HFFc6 (cell line): ENCODE data around the gene COL23A1. TPM values are rescaled to one million over a fixed set of nuclear protein-coding genes. Genes with fewer than 3 reads are reported as not detected.
A peak's percentile ranks its signal among the peaks of the same experiment; 100 is the strongest.

Experiments used
- DNase-seq: peaks from one replicate; pipeline ENCODE4 v3.0.0-alpha.2; 2018
- H3K27ac Mint-ChIP-seq: 2 replicates; pipeline ENCODE4 v1.8.0; 2020; ENCODE audit warnings: mild to moderate bottlenecking, mixed read lengths
- H3K27me3 Mint-ChIP-seq: 2 replicates; pipeline ENCODE4 v1.8.0; 2021; ENCODE audit warnings: mild to moderate bottlenecking, moderate library complexity, mixed read lengths; ENCODE audit not compliant: insufficient read depth
- H3K36me3 Mint-ChIP-seq: 2 replicates; pipeline ENCODE4 v1.8.0; 2021; ENCODE audit warnings: low read depth, mixed read lengths
- H3K4me1 Mint-ChIP-seq: 2 replicates; pipeline ENCODE4 v1.8.0; 2020; ENCODE audit warnings: low read depth, mixed read lengths
- H3K4me3 Mint-ChIP-seq: 2 replicates; pipeline ENCODE4 v1.8.0; 2020; ENCODE audit warnings: mild to moderate bottlenecking, moderate library complexity, mixed read lengths
- H3K9me3 Mint-ChIP-seq: 2 replicates; pipeline ENCODE4 v1.8.0; 2020; ENCODE audit warnings: mild to moderate bottlenecking, mixed read lengths
- total RNA-seq, 6 experiments: library from RNA; stranded (reverse); fragmentation: NEBNext Ultra II Directional; extraction: Animal tissue kit (Norgen Biotek cat#: 25700); gene quantifications; 2 replicates in 1 of 6; 3 replicates in 5 of 6; pipeline ENCODE4 v1.2.3, GENCODE V29; 2021
- TF ChIP-seq, protein P1 (sequence below): fragments of 200-600 bp; sonication (generic); IDR thresholded peaks from 2 replicates; pipeline ENCODE4 v1.5.0; 2021; ENCODE audit warnings: antibody characterized with exemption, mild to moderate bottlenecking

Gene COL23A1
- total RNA-seq, 6 experiments from 2014 or later, result not detected

DNA sequence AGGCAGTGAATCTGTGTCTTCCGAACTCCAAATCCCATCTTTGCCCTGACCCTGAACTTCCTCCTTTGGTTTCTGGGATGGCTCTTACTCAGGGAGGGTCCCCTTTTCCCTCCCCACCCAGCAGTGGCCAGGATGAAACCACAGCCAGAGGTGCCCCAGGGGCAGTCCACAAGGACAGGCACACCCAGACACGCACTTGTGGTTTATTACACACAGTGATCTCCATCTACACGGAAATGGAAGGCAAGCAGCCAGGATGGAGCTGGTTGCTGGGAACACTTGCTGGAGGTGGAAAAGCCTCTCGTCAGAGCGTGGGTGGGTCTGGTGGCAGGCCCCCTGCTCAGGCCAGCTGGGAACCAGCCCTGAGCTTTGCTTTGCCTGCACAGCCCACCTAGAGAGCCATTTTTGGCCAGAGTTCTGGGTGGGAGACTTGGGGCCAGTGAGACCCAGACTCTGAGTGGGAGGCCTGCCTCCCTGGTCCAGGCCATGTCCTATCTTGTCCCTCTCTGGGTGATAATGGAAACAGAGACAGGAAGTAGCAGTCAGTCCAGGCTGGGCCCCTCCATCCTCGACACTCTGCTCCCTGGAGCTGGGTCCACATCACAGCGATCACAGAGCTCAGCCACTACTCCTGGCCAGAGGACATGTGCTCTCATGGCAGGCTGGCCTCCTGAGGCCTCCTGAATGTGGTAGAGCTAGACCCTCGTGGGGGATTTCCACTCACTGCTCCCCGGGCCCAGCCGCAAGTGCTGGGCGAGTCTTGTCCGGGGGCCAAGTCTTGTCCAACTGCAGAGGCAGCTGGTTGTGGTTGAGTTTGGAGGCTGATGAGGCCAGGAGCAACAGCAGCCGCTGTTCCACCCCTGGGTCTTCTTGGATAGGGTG lies 352.5 kb downstream of the COL23A1 start:
- H3K4me1 Mint-ChIP-seq, result peaks cover 6% of the 10 kb centered on the region; the same call in 1 of the 2 replicates
- no peaks in the 10 kb centered on the region for H3K9me3 Mint-ChIP-seq
- H3K27ac Mint-ChIP-seq, result no peak overlapping the region; the same call in 1 of the 2 replicates
- no peak overlapping the region for H3K4me3 Mint-ChIP-seq
- H3K36me3 Mint-ChIP-seq, result no peaks in the 10 kb centered on the region
- peaks cover 9% of the 10 kb centered on the region for H3K27me3 Mint-ChIP-seq
- DNase-seq, result no peak
- TF ChIP-seq, protein P1, sequence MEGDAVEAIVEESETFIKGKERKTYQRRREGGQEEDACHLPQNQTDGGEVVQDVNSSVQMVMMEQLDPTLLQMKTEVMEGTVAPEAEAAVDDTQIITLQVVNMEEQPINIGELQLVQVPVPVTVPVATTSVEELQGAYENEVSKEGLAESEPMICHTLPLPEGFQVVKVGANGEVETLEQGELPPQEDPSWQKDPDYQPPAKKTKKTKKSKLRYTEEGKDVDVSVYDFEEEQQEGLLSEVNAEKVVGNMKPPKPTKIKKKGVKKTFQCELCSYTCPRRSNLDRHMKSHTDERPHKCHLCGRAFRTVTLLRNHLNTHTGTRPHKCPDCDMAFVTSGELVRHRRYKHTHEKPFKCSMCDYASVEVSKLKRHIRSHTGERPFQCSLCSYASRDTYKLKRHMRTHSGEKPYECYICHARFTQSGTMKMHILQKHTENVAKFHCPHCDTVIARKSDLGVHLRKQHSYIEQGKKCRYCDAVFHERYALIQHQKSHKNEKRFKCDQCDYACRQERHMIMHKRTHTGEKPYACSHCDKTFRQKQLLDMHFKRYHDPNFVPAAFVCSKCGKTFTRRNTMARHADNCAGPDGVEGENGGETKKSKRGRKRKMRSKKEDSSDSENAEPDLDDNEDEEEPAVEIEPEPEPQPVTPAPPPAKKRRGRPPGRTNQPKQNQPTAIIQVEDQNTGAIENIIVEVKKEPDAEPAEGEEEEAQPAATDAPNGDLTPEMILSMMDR, result no peak

DNA sequence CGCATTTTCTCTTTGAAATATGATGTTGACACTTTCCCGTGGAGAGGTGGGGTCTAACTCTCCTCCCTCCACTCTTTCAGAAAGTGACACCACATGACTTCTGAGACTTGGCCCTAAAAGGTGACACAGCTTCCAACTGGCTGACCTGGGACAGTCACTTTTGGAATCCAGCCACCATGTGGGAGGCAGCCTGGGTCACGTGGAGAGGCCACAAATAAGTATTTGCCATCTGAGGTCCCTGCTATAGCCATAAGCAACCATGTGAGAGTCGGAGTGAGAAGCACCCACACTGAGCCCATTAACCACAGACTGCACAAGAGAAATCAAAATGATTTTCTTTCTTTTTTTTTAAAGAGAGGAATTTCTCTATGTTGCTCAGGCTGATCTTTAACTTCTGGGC lies 353.5 kb downstream of the COL23A1 start:
- Mint-ChIP-seq H3K27ac (no peak overlapping the region), H3K36me3 (no peaks in the 10 kb centered on the region), H3K27me3 (peaks cover 4% of the 10 kb centered on the region), H3K4me3 (no peak overlapping the region), H3K9me3 (no peaks in the 10 kb centered on the region), H3K4me1 (peaks cover 6% of the 10 kb centered on the region; the same call in 1 of the 2 replicates)
- DNase-seq, result no peak
- TF ChIP-seq, protein P1, result no peak

- TF ChIP-seq, protein P1, result no peak
- Mint-ChIP-seq H3K27ac (no peak overlapping the region), H3K4me3 (no peak overlapping the region), H3K9me3 (no peaks in the 10 kb centered on the region), H3K36me3 (peaks cover 4% of the 10 kb centered on the region; the same call in 1 of the 2 replicates), H3K27me3 (peaks cover 3% of the 10 kb centered on the region), H3K4me1 (peaks cover 12% of the 10 kb centered on the region)
- DNase-seq, result no peak
These were observed 354.1 kb downstream of the COL23A1 start for GRCh38 chr5:178236126-178236525.

DNA sequence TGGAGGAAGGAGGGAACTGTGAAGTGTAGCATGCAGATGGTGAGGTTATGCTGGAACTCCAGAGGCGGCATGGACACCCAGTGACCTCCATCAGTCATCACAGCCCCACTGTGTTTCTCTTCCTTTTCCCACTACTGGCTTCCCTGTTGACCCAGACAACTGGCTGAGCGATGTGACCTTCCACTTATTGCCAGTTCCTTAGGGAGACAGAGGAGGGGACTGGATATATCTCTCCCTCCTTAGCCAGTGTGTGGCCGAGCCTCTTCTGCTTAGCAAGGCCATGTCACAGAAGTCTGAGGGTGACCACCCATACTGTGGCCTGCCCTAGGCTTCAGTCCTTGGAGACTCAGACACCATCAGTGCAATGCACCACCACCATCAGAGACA lies 354.6 kb downstream of the COL23A1 start:
- no peak overlapping the region for H3K4me3 Mint-ChIP-seq
- no peak for DNase-seq
- peaks cover 2% of the 10 kb centered on the region for H3K27me3 Mint-ChIP-seq
- H3K4me1 Mint-ChIP-seq, result peaks cover 17% of the 10 kb centered on the region
- TF ChIP-seq, protein P1, result no peak
- no peak overlapping the region for H3K27ac Mint-ChIP-seq
- no peaks in the 10 kb centered on the region for H3K9me3 Mint-ChIP-seq
- peaks cover 9% of the 10 kb centered on the region; the same call in 1 of the 2 replicates for H3K36me3 Mint-ChIP-seq

GRCh38 chr5:178234750-178235587 lies 355.2 kb downstream of the COL23A1 start:
- no peaks in the 10 kb centered on the region for H3K9me3 Mint-ChIP-seq
- H3K27ac Mint-ChIP-seq, result no peak overlapping the region
- TF ChIP-seq, protein P1, result peak; percentile 83
- no peak overlapping the region; the same call in 1 of the 2 replicates for H3K4me3 Mint-ChIP-seq
- peak; percentile 38 for DNase-seq
- H3K27me3 Mint-ChIP-seq, result peaks cover 2% of the 10 kb centered on the region
- H3K4me1 Mint-ChIP-seq, result peaks cover 20% of the 10 kb centered on the region
- peaks cover 12% of the 10 kb centered on the region for H3K36me3 Mint-ChIP-seq
